Stomach (tissue), 9 donors: Measurements from ENCODE around the gene PDE9A. TPM values are rescaled to one million over a fixed set of nuclear protein-coding genes. Genes with fewer than 3 reads are reported as not detected.
"Not testable (repeated sequence)": the region's sequence is repeated elsewhere in the genome, so short reads cannot be mapped to it uniquely, and the experiment has no call there.

Source experiments
- DNase-seq, 2 donors: peaks; one replicate each; pipeline versions ENCODE4 v3.0.0 to v3.0.0-alpha.2; 2013 to 2019
- H3K27ac ChIP-seq, 5 donors: fragments of 200-600 bp in 4 of 5; sonication (generic) in 4 of 5; one replicate each; pipeline ENCODE4 v1.5.1; 2013 to 2019; ENCODE audit warnings: mild to moderate bottlenecking in 1 of 5, moderate library complexity in 1 of 5
- H3K27me3 ChIP-seq, 3 donors: fragments of 200-600 bp; sonication (generic); one replicate each; pipeline ENCODE4 v1.5.1; 2017 to 2019; ENCODE audit warnings: mixed run types in 1 of 3
- H3K36me3 ChIP-seq, 4 donors: fragments of 200-600 bp; sonication (generic); 1 replicate in 3 of 4; 2 replicates in 1 of 4; pipeline ENCODE4 v1.5.1; 2016 to 2019
- H3K4me1 ChIP-seq, 4 donors: fragments of 200-600 bp; sonication (generic); one replicate each; pipeline ENCODE4 v1.5.1; 2016 to 2019
- H3K4me3 ChIP-seq, 4 donors: fragments of 200-600 bp; sonication (generic) in 3 of 4; one replicate each; pipeline ENCODE4 v1.5.1; 2016 to 2019; ENCODE audit warnings: mild to moderate bottlenecking in 1 of 4
- H3K9me3 ChIP-seq, 4 donors: fragments of 200-600 bp; sonication (generic); one replicate each; pipeline ENCODE4 v1.5.1; 2016 to 2019
- EP300 ChIP-seq: sonication (generic); formaldehyde crosslinking; IDR thresholded peaks from one replicate; pipeline ENCODE4 v1.6.1; 2017; ENCODE audit warnings: antibody characterized with exemption
- POLR2A ChIP-seq, 4 donors: fragments of 450-650 bp; IDR thresholded peaks; one replicate each; pipeline ENCODE4 v1.6.1; 2016; ENCODE audit warnings: antibody characterized with exemption in 4 of 4, control low read depth in 2 of 4, mild to moderate bottlenecking in 1 of 4, moderate library complexity in 1 of 4
- POLR2AphosphoS5 ChIP-seq, 3 donors: sonication (generic); formaldehyde crosslinking; IDR thresholded peaks; one replicate each; pipeline ENCODE4 v1.6.1; 2016; ENCODE audit warnings: antibody characterized with exemption in 3 of 3
- WGBS, 5 donors: extraction: QIAGEN DNeasy Blood & Tissue Kit in 3 of 5; methylation state at CpG; one replicate each; pipeline versions ENCODE4 v1.1.5 to v1.1.7; 2013 to 2018; 5-methylcytosine and 5-hydroxymethylcytosine counted together
- intact Hi-C: fragments of 100-400 bp; cut with DNase I; formaldehyde crosslinking; loops from one replicate; pipeline ENCODE4 v1.15.1; 2023; ENCODE audit warnings: low total_unique reads
- polyA plus RNA-seq, 3 donors: library from polyadenylated mRNA; stranded (reverse); fragments of 200-250 nt; gene quantifications; one replicate each; pipeline ENCODE4 v1.2.3, GENCODE V29; 2013
- total RNA-seq, 5 donors: library from RNA; depleted of rRNA; stranded (reverse); fragments of >200 nt; gene quantifications; one replicate each; pipeline versions ENCODE4 v1.1.0 to v1.2.3, GENCODE V29; 2014 to 2016
- TF ChIP-seq, protein P1 (sequence below), 7 experiments: fragments of 450-650 bp in 4 of 7; fragments of 200-600 bp in 3 of 7; sonication (generic) in 3 of 7; IDR thresholded peaks; one replicate each; pipeline ENCODE4 v1.5.1; 2016 to 2019; ENCODE audit warnings: antibody characterized with exemption in 7 of 7, control low read depth in 2 of 7, mild to moderate bottlenecking in 1 of 7
- donor health status: healthy with polysubstance abuse.
- donor health status: Bipolar disorder and iron deficiency.
- donor health status: healthy.

Gene PDE9A
- total and polyA plus RNA-seq, 8 donors: 6.4 to 77.1 (median 11.9) TPM

DNA sequence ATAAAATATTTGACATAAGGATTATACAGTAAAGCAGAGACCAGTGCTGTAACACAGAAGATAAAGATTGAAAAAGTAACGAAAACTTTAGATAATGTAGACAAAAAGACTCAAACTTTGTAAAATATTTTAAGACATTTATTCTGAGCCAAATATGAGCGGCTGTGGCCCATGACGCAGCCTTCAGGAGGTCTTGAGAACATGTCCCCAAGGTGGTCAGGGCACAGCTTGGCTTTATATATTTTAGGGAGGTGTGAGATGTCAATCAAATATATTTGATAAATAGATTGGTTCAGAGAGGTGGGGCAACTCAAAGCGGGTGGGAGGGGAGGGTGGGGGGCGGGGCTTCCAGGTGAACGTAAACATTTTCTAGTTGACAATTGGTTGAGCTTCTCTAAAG is 144.7 kb downstream of the PDE9A start:
- Histone ChIP-seq H3K9me3 (no peaks in the 10 kb centered on the region), H3K36me3 (no peaks in the 10 kb centered on the region), H3K27me3 (peaks cover 0 to 21% (median 0%) of the 10 kb centered on the region in 3 donors), H3K27ac (no peak overlapping the region), H3K4me3 (no peak overlapping the region), H3K4me1 (peaks cover 0 to 8% (median 0%) of the 10 kb centered on the region in 4 donors)
- DNase-seq: no peak
- TF ChIP-seq EP300 (no peak), POLR2A (IDR thresholded peaks at IDR 0.05) (no peak), POLR2AphosphoS5 (IDR thresholded peaks at IDR 0.05) (no peak)
- TF ChIP-seq, protein P1, sequence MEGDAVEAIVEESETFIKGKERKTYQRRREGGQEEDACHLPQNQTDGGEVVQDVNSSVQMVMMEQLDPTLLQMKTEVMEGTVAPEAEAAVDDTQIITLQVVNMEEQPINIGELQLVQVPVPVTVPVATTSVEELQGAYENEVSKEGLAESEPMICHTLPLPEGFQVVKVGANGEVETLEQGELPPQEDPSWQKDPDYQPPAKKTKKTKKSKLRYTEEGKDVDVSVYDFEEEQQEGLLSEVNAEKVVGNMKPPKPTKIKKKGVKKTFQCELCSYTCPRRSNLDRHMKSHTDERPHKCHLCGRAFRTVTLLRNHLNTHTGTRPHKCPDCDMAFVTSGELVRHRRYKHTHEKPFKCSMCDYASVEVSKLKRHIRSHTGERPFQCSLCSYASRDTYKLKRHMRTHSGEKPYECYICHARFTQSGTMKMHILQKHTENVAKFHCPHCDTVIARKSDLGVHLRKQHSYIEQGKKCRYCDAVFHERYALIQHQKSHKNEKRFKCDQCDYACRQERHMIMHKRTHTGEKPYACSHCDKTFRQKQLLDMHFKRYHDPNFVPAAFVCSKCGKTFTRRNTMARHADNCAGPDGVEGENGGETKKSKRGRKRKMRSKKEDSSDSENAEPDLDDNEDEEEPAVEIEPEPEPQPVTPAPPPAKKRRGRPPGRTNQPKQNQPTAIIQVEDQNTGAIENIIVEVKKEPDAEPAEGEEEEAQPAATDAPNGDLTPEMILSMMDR (IDR thresholded peaks at IDR 0.05): no peak
- WGBS, 5 donors: 71 to 80% (median 75%) methylated on average over 6 of the region's 6 CpGs
- intact Hi-C loops: no loop called here

DNA sequence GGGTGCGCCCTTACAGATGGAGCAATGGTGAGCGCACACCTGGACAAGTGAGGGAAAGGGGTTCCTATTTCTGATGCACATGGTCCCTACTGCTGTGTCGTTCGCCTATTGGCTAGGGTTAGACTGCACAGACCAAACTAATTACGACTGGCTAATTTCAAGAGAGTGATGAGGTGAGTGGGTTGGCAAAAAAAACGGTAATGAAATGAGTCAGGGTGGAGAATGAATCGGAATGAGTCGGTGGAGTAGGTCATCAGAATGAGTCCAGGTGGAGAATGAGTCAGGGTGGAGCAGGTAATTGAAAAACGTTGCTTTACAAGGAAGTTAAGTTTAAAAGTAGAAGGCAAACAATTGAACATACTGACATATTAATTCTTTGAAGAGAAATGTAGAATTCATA is 146.1 kb downstream of the PDE9A start:
- no peak overlapping the region for H3K27ac ChIP-seq

DNA sequence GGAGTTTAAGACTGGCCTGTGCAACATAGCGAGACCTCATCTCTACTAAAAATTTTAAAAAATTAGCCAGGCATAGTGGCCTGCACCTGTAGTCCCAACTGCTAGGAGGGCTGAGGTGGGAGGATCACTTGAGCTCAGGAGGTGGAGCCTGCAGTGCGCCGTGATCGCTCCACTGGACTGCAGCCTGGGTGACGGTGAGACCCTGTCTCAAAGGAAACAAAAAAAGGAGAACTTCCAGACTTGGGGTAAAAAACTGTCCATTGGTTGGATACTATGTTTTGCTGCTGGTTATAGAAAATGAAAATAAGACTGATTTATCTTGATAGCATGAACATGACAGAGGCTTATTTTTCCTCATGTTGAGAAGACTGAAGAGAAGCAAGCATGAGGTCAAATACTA is 146.5 kb downstream of the PDE9A start:
- WGBS, 5 donors: 81 to 95% (median 87%) methylated on average over 5 of the region's 5 CpGs
- intact Hi-C loops: no loop called here

More for the DNA sequence above, 146.1 kb downstream of the PDE9A start:
- Histone ChIP-seq H3K9me3 (no peaks in the 10 kb centered on the region), H3K4me3 (no peak overlapping the region), H3K4me1 (peaks cover 0 to 8% (median 0%) of the 10 kb centered on the region in 4 donors), H3K27me3 (peaks cover 0 to 7% (median 0%) of the 10 kb centered on the region in 3 donors), H3K36me3 (no peaks in the 10 kb centered on the region)
- intact Hi-C loops: no loop called here
- 64 to 72% (median 69%) methylated on average over 9 of the region's 9 CpGs for WGBS, 5 donors
- DNase-seq: peak in 1 of 2 donors; percentile 46
- TF ChIP-seq, protein P1 (IDR thresholded peaks at IDR 0.05): no peak
- TF ChIP-seq EP300 (no peak), POLR2AphosphoS5 (IDR thresholded peaks at IDR 0.05) (no peak), POLR2A (IDR thresholded peaks at IDR 0.05) (no peak)

DNA sequence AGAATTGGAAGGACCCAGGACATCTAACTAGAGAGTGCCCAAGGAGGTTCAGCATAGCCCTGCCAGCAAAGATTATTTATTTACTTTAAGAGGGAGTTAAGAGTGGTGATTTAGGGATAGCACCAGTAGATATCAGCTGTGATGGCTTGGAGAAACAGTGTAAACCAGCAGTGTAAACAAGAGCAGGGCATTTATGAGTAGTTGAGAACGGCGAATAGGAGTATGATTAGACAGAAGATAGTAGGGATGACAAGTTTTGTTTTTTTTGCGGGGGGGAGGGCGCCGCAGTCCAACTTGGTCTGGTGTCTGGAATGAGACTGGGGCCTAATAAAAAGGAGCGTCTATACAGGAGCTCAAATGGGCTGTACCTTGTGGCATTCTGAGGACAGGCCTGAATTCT is 148.2 kb downstream of the PDE9A start:
- H3K9me3 ChIP-seq, H3K27ac ChIP-seq, H3K4me3 ChIP-seq, DNase-seq, H3K4me1 ChIP-seq, intact Hi-C loops, H3K27me3 ChIP-seq, H3K36me3 ChIP-seq: not testable (repeated sequence)
- WGBS, 5 donors: 72 to 83% (median 80%) methylated on average over 6 of the region's 6 CpGs

More for the DNA sequence above, 146.5 kb downstream of the PDE9A start:
- no peak overlapping the region for H3K27ac ChIP-seq
- no peaks in the 10 kb centered on the region for H3K36me3 ChIP-seq
- no peaks in the 10 kb centered on the region for H3K9me3 ChIP-seq
- TF ChIP-seq, protein P1 (IDR thresholded peaks at IDR 0.05): no peak
- no peak for TF ChIP-seq EP300
- TF ChIP-seq POLR2AphosphoS5 (IDR thresholded peaks at IDR 0.05): no peak
- no peak for TF ChIP-seq POLR2A (IDR thresholded peaks at IDR 0.05)
- DNase-seq: no peak
- H3K4me3 ChIP-seq: no peak overlapping the region
- H3K27me3 ChIP-seq: peaks cover 0 to 3% (median 0%) of the 10 kb centered on the region in 3 donors
- peaks cover 0 to 8% (median 0%) of the 10 kb centered on the region in 4 donors for H3K4me1 ChIP-seq

DNA sequence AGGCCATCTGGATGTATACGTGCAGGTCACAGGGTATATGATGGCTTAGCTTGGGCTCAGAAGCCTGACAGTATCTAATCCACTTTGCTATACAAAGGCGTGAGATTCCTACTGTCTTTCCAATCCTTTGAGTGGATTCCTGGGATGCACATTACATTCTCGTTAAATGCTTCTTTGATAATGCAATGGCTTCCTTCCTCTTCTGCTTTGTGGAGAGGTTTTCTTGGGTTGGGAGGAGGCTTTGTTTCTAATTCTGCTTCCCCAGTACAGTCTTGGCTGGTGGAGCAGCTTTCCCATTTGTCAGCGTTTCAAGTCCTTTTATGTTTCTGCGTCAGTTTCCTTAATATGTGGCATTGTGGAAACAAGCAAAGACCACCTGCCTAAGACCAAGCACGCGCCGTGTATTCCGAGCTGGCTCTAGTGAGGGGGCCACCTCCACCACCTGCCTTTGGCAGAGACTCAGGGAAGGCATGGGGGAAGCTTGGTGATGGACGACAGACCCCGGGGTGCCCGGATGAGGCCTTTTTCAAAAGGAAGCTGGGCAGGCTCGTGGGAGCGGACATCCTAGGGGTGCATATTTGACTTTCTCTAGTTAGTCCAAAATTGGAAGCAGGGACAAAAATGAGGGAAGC is 153.2 kb downstream of the PDE9A start:
- WGBS, 5 donors: 67 to 74% (median 73%) methylated on average over 14 of the region's 14 CpGs
- H3K9me3 ChIP-seq: no peaks in the 10 kb centered on the region
- H3K36me3 ChIP-seq: no peaks in the 10 kb centered on the region
- no peak for DNase-seq
- H3K4me1 ChIP-seq: peaks cover 0 to 10% (median 4%) of the 10 kb centered on the region in 4 donors
- peaks cover 0 to 26% (median 0%) of the 10 kb centered on the region in 3 donors for H3K27me3 ChIP-seq
- no peak overlapping the region for H3K4me3 ChIP-seq
- no peak overlapping the region for H3K27ac ChIP-seq
- intact Hi-C loops: no loop called here
- no peak for TF ChIP-seq EP300
